NT2/D1 (cell line): ENCODE results near the gene GTF3C5.

Experiments
- SUZ12 ChIP-seq: IDR thresholded peaks from 2 replicates; pipeline ENCODE4 v1.6.1; 2011; ENCODE audit not compliant: insufficient read length, insufficient read depth; ENCODE audit errors: extremely low read depth
- YY1 ChIP-seq: IDR thresholded peaks from 2 replicates; pipeline ENCODE4 v1.6.1; 2011; ENCODE audit not compliant: insufficient read length, insufficient read depth
- ZNF274 ChIP-seq: IDR thresholded peaks from 2 replicates; pipeline ENCODE4 v1.6.1; 2011; ENCODE audit warnings: mild to moderate bottlenecking, low read depth, low read length

DNA sequence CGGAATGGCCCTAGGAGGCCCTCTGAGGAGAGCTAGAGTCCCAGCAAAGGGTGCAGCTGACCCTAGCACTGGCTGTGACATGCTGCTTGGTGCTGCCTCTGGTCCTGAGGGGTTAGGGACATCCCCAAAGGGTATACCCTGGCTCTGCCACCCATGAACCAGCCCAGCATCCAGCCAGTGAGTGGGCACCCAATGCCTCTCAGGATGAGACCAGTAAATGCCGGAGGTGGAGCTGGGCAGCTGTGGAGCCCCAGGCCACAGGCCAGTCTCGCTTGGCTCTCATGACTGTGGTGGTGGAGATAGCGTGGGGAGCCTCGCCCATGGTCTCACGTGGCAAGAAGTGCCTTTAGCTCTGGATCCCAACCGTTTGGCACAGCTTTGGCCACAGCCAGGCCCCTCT is 27.3 kb downstream of the GTF3C5 start:
- TF ChIP-seq SUZ12 = no peak
- no peak for TF ChIP-seq ZNF274
- no peak for TF ChIP-seq YY1
